HG03159 (cell line): ENCODE data around the gene SH3PXD2B.

Source experiments
- ATAC-seq: cut with Tn5 transposase; IDR thresholded peaks from one replicate; pipeline ENCODE4 v1.9.1; 2021; ENCODE audit warnings: mild to moderate bottlenecking, moderate library complexity; ENCODE audit not compliant: unreplicated experiment

SH3PXD2B gene

DNA sequence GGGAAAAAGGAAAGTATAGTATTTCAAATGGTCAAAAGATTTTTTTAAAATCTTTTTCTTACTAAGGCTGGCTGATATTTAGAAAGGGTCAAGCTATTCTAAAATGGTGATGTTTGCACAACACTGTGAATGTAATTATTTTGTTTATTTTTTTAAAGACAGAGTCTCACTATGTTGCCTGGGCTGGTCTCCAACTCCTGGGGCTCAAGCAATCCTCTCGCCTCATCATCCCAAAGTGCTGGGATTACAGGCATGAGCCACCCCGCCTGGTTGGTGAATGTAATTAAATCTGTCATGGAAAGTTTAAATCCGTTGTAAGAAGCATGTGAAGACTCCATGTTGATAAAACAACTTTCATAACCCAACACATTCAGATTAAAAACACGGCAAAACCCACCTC is 173.4 kb downstream of the SH3PXD2B start:
- ATAC-seq, result no peak

DNA sequence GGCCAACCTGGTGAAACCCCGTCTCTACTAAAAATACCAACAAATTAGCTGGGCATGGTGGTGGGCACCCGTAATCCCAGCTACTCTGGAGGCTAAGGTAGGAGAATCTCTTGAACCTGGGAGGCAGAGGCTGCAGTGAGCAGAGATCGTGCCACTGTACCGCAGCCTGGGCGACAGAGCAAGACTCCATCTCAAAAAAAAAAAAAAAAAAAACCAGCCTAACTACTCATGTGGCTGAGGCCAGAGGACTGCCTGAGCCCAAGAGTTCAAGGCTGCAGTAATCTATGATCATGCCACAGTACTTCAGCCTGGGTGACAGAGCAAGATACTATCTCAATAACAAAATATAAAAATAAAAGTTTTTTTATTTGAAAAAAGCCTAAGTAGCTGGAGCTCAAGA is 174.0 kb downstream of the SH3PXD2B start:
- ATAC-seq, result no peak

DNA sequence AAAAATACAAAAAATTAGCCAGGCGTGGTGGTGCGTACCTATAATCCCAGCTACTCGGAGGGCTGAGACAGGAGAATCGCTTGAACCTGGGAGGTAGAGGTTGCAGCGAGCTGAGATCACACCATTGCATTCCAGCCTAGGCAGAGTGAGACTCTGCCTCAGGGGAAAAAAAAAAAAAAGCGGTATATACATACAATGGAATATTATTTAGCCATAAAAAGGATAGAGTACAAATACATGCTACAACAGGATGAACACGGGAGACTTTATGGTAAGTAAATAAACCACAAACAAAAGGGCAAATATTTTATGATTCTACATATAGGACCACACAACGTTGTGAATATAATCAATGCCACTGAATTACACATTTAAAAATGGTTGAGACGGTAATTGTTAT is 176.0 kb downstream of the SH3PXD2B start:
- ATAC-seq, result no peak

DNA sequence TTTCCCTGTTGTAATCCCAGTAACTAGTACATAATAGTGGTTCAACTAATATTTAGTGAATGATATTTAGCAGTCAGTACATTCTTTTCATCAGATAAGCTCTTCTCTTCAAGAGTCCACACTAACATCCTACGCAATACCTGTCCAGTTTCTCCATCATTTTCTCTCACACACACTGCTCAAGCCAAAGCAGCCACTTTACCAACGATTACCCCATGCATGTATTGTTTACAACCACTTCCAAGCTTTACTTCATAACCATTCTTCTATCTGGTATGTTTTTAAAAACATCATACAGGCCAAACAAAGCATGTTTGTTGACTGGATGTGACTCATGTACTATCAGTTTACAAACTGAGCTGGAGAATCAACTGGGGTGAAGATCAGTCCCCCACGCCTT is 178.1 kb downstream of the SH3PXD2B start:
- ATAC-seq, result no peak
